Breast epithelium (tissue), 3 donors: ENCODE results near the gene SLAIN2.

Source experiments
- POLR2A ChIP-seq: fragments of 450-650 bp; IDR thresholded peaks from one replicate; pipeline ENCODE4 v1.6.1; 2016; ENCODE audit warnings: antibody characterized with exemption, mild to moderate bottlenecking, moderate library complexity
- POLR2AphosphoS5 ChIP-seq, 3 donors: sonication (generic); formaldehyde crosslinking; IDR thresholded peaks; one replicate each; pipeline ENCODE4 v1.6.1; 2017; ENCODE audit warnings: antibody characterized with exemption in 3 of 3

DNA sequence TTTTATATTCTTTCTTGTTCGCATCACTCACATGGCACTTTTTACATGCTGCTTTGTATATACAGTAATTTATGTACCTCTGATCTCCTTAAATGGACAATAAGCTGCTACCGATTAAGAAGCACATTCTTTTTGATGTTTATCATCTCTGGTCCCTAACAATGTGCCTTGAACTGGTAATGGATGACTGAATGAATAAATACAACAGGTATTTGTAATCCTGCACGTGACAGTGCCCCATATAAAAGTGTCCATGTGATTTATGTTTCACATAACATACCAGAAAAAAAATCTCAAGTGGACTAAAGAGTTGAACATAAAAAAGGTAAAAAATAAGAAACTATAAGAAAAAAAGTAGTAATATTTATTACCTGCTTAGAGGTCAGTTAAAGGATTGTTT is 7.7 kb upstream of the SLAIN2 start:
- TF ChIP-seq POLR2AphosphoS5 (IDR thresholded peaks at IDR 0.05) = no peak
- no peak for TF ChIP-seq POLR2A
